MCF 10A (cell line): ENCODE data around the gene THEMIS2. TPM values are rescaled to one million over a fixed set of nuclear protein-coding genes. Genes with fewer than 3 reads are reported as not detected.

Source experiments
- BruUV-seq: library from RNA; stranded (reverse); fragments of 400-500 nt; replicated peaks from 2 replicates; lab custom pipeline; 2021; lab: Mats Ljungman, UMichigan
- CTCF ChIA-PET: fragments of 300-600 bp; sonication (Branson Sonifier 250); formaldehyde crosslinking; extraction: SDS; loops from one replicate; lab custom pipeline; 2021; ENCODE audit warnings: antibody characterized with exemption, inconsistent platforms; lab: Yijun Ruan, JAX
- POLR2A ChIA-PET: fragments of 300-600, 350-650 bp; sonication (Branson Sonifier 250); formaldehyde crosslinking; extraction: SDS; loops from one replicate; lab custom pipeline; 2020; ENCODE audit warnings: antibody characterized with exemption, inconsistent platforms; lab: Yijun Ruan, JAX
- DNase-seq: peaks from one replicate; pipeline ENCODE4 v3.0.0-alpha.2; 2018; ENCODE audit not compliant: unreplicated experiment
- H3K27ac Mint-ChIP-seq: one replicate; pipeline ENCODE4 v1.8.0; 2022; ENCODE audit warnings: mild to moderate bottlenecking, low read depth, mixed read lengths; ENCODE audit not compliant: unreplicated experiment
- H3K27me3 Mint-ChIP-seq: one replicate; pipeline ENCODE4 v1.8.0; 2022; ENCODE audit warnings: mixed read lengths; ENCODE audit not compliant: insufficient read depth, unreplicated experiment
- H3K36me3 Mint-ChIP-seq: one replicate; pipeline ENCODE4 v1.8.0; 2022; ENCODE audit warnings: mild to moderate bottlenecking, moderate library complexity, mixed read lengths; ENCODE audit not compliant: insufficient read depth, unreplicated experiment
- H3K4me1 Mint-ChIP-seq: one replicate; pipeline ENCODE4 v1.8.0; 2022; ENCODE audit warnings: mixed read lengths; ENCODE audit not compliant: insufficient read depth, unreplicated experiment
- H3K4me3 Mint-ChIP-seq: one replicate; pipeline ENCODE4 v1.8.0; 2022; ENCODE audit warnings: mild to moderate bottlenecking, moderate library complexity, mixed read lengths; ENCODE audit not compliant: unreplicated experiment
- H3K9me3 Mint-ChIP-seq: one replicate; pipeline ENCODE4 v1.8.0; 2022; ENCODE audit warnings: mixed read lengths; ENCODE audit not compliant: unreplicated experiment
- CTCF ChIP-seq: fragments of 200-600 bp; IDR thresholded peaks from one replicate; pipeline ENCODE4 v1.8.0; 2022; ENCODE audit warnings: antibody characterized with exemption, mild to moderate bottlenecking; ENCODE audit not compliant: unreplicated experiment
- intact Hi-C: fragments of 100-400 bp; cut with micrococcal nuclease; formaldehyde crosslinking; loops from 2 replicates; pipeline ENCODE4 v1.14.1; 2022
- total RNA-seq: library from RNA; stranded (reverse); gene quantifications from 2 replicates; pipeline ENCODE4 v1.2.3, GENCODE V29; 2022

THEMIS2 gene
- total RNA-seq, 1 experiment from 2014 or later: 1.7 TPM

- Mint-ChIP-seq H3K9me3 (no peaks in the 10 kb centered on the region), H3K27ac (no peak overlapping the region), H3K27me3 (no peaks in the 10 kb centered on the region), H3K4me3 (no peak overlapping the region), H3K4me1 (peaks cover 9% of the 10 kb centered on the region), H3K36me3 (peaks cover 5% of the 10 kb centered on the region)
- no TSS peak for BruUV-seq
- no peak for DNase-seq
- ChIA-PET CTCF (interaction anchor here (0.6 kb wide), 1 partner anchor 202 kb away, joined by 3 read pairs; no protein-coding TSS in a partner anchor), POLR2A (no interaction called here)
- no peak for TF ChIP-seq CTCF
- intact Hi-C loops: no loop called here
Measured at GRCh38 chr1:27878787-27879335, 6.5 kb downstream of the THEMIS2 start.

GRCh38 chr1:27879374-27880082 is 7.2 kb downstream of the THEMIS2 start:
- ChIA-PET POLR2A (no interaction called here), CTCF (interaction anchor here (0.6 to 0.7 kb wide), 3 partner anchors 21 to 203 kb away, joined by 3 to 6 read pairs (median 4); no protein-coding TSS in a partner anchor)
- H3K4me1 Mint-ChIP-seq: peaks cover 9% of the 10 kb centered on the region
- H3K27ac Mint-ChIP-seq: no peak overlapping the region
- peaks cover 8% of the 10 kb centered on the region for H3K36me3 Mint-ChIP-seq
- no TSS peak for BruUV-seq
- intact Hi-C loops: no loop called here
- no peak for DNase-seq
- no peak for TF ChIP-seq CTCF
- H3K9me3 Mint-ChIP-seq: no peaks in the 10 kb centered on the region
- no peak overlapping the region for H3K4me3 Mint-ChIP-seq
- no peaks in the 10 kb centered on the region for H3K27me3 Mint-ChIP-seq

GRCh38 chr1:27882543-27882903 is 10.2 kb downstream of the THEMIS2 start:
- no peaks in the 10 kb centered on the region for H3K27me3 Mint-ChIP-seq
- no peaks in the 10 kb centered on the region for H3K9me3 Mint-ChIP-seq
- H3K36me3 Mint-ChIP-seq: peaks cover 10% of the 10 kb centered on the region
- DNase-seq: no peak
- ChIA-PET CTCF (interaction anchor here (0.6 kb wide), 1 partner anchor 100 kb away, joined by 3 read pairs; no protein-coding TSS in a partner anchor), POLR2A (interaction anchor here (0.7 kb wide), 1 partner anchor 59 kb away, joined by 3 read pairs; no protein-coding TSS in a partner anchor)
- no peak for TF ChIP-seq CTCF
- intact Hi-C loops: no loop called here
- no peak overlapping the region for H3K4me3 Mint-ChIP-seq
- BruUV-seq: no TSS peak
- no peak overlapping the region for H3K27ac Mint-ChIP-seq
- H3K4me1 Mint-ChIP-seq: no peaks in the 10 kb centered on the region

- ChIA-PET POLR2A (interaction anchor here (0.5 to 1.5 kb wide), 2 partner anchors 26 to 60 kb away, joined by 3 read pairs; no protein-coding TSS in a partner anchor), CTCF (interaction anchor here (0.6 kb wide), 1 partner anchor 1917 kb away, joined by 3 read pairs; no protein-coding TSS in a partner anchor)
- peaks cover 10% of the 10 kb centered on the region for H3K36me3 Mint-ChIP-seq
- DNase-seq: no peak
- no peak overlapping the region for H3K4me3 Mint-ChIP-seq
- H3K27ac Mint-ChIP-seq: no peak overlapping the region
- H3K9me3 Mint-ChIP-seq: no peaks in the 10 kb centered on the region
- no peak for TF ChIP-seq CTCF
- BruUV-seq: no TSS peak
- H3K4me1 Mint-ChIP-seq: no peaks in the 10 kb centered on the region
- intact Hi-C loops: no loop called here
- no peaks in the 10 kb centered on the region for H3K27me3 Mint-ChIP-seq
Measured at GRCh38 chr1:27883536-27883935, 11.2 kb downstream of the THEMIS2 start.
